HG03159 (cell line): ENCODE results near the gene SUMO2.
"Not testable (repeated sequence)": the region's sequence is repeated elsewhere in the genome, so short reads cannot be mapped to it uniquely, and the experiment has no call there.

Source experiments
- ATAC-seq: cut with Tn5 transposase; IDR thresholded peaks from one replicate; pipeline ENCODE4 v1.9.1; 2021; ENCODE audit warnings: mild to moderate bottlenecking, moderate library complexity; ENCODE audit not compliant: unreplicated experiment

Gene SUMO2

DNA sequence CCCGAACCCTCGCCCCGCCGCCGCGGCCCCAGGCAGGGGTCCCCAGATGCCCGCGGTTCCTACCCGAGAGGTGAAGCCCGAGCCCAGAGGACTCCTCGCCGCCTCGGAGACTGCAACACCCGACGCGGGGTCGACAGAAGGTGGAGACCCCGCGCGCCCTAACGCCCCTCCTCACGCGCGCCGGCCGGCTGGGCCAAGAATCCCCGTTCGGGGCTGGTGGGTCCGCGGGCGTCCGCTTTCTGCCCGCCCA lies 515 bp downstream of the SUMO2 start:
- peak; percentile 21 for ATAC-seq

DNA sequence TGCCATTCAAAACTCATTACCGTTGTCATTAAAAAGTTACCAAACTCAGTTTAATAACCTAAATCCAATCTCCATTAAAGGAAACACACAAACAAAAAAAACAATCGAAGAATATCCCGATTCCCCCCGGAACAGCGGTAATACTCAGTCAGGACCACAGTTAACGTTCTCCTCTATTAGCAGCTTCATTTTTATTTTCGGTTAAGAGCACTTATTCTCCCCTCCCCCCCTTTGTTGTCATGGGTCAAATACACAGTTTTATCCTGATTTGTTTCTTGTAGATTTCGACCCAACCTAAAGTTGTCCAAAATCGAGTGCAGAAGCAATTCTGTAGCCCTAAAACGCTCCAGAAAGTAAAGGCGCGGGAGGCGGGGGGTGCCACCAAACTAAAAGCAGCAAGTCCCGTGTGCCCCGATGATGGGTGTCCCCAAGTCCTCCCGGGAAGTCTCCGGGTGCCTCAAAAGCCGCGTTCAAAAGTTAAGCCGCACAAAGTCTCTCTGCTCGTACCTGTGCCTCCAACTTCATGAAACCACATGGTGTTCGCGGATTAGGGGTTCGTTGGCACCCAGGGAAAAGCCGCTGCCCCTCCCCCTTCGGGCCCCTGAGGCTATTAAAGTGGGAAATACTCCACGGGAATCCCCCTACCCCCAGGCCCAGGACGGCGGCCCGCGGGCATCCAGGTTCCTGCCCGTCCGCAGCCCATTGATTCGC lies 996 bp downstream of the SUMO2 start:
- no peak for ATAC-seq

DNA sequence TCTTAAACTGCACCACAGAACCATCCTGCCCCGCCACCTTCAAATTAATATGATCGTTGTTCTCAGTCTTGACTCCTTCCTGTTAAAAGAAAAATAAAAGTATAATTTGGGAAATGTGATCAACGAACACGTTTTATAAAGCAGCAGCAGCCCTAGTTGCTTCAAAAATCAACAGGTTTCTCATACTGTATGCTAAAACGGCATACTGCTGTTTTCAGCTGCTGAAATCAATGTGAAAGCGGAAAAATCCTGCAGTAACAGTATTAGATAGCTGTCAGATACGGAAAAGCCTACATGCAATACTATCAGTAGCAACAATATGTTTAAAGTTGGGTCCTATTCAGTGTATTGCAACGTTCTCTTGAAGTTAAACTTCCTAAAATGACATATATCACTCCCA lies 1.6 kb downstream of the SUMO2 start:
- ATAC-seq = no peak

DNA sequence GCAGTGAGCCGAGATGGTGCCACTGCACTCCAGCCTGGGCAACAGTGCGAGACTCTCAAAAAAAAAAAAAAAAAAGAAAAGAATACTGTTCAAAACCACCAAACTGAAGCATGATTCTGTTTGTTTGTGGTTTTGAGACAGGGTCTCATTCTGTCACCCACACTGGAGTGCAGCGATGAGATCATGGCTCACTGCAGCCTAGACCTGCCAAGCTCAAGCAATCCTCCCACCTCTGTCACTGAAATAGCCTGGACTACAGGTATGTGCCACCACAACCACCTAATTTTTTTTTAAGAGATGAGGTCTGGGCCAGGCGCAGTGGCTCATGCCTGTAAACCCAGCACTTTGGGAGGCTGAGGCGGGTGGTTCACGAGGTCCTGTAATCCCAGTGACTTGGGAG lies 4.3 kb downstream of the SUMO2 start:
- ATAC-seq = no peak

DNA sequence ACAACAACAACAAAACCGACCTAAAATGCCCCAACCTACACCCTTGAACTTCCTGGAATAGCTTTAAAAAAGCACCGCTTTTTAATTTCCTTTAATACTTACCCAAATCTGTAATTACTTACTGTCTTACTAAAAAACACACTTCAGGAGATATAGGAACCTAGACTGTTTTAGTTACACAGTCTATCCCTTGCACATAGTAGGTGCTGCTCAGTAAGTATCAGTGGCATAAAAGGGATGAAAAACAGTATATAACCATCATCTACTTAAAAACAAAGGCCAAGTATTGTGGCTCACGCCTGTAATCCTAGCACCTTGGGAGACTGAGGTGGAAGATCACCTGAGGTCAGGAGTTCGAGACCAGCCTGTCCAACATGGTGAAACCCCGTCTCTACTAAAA lies 6.1 kb downstream of the SUMO2 start:
- no peak for ATAC-seq

DNA sequence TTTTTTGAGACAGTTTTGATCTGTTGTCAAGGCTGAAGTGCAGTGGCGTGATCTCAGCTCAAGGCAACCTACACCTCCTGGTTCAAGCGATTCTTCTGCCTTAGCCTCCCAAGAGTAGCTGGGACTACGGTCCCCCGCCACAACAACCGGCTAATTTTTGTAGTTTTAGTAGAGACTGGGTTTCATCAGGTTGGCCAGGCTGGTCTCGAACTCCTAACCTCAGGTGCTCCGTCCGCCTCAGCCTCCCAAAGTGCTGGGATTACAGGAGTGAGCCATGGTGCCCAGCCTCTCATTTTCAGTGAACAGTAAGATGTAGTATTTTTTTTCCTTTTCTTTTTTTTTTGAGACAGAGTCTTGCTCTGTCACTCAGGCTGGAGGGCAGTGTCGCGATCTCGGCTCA lies 7.8 kb downstream of the SUMO2 start:
- no peak for ATAC-seq

DNA sequence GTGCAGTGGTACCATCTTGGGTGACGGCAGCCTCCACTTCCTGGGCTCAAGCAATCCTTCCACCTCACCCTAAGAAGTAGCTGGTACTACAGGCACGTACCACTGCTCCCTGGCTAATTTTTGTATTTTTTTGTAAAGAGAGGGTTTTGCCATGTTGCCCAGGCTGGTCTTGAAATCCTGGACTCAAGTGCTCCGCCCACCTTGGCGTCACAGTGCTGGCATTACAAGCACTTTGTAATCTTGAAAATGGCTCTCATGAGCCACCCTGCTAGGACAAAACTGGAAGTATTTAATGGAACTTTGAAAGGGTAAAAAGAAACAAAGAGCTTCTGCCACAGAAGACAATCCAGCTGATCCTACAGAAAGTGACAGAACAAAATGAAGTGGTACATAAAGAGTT lies 9.2 kb downstream of the SUMO2 start:
- no peak for ATAC-seq

DNA sequence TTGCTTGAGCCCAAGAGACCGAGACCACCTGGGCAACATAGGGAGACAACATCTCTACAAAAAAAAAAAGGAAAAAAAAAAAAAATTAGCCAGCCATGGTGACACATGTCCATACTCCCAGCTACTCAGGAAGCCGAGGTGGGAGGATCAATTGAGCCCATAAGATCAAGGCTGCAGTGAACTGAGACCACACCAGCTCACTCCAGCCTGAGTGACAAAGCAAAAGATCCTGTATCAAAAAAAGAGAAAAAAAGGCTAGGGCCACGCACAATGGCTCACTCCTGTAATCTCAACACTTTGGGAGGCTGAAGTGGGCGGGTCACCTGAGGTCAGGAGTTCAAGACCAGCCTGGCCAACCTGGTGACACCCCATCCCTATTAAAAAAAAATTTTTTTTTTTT lies 13.8 kb downstream of the SUMO2 start:
- ATAC-seq = no peak

DNA sequence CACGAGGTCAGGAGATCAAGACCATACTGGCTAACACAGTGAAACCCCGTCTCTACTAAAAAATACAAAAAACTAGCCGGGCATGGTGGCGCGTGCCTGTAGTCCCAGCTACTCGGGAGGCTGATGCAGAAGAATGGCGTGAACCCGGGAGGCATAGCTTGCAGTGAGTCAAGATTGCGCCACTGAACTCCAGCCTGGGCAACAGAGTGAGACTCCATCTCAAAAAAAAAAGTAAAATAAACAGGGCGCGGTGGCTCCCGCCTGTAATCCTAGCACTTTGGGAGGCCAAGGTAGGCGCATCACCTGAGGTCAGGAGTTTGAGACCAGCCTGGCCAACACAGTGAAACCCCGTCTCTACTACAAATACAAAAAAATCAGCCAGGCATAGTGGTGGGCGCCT lies 18.2 kb downstream of the SUMO2 start:
- ATAC-seq = not testable (repeated sequence)

DNA sequence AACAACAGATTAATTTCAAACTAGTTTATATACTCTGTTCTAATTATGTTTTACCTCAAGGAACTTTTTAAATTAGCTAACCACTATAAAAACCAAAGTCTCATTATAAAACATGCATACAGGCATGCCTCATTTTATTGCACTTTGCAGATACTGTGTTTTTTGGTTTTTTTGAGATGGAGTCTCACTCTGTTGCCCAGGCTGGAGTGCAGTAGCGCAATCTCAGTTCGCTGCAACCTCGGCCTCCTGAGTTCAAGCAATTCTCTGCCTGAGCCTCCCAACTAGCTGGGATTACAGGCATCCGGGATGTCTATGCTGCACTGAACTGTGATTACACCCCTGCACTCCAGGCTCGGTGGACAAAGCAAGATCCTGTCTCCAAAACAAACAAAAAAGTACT lies 19.7 kb downstream of the SUMO2 start:
- ATAC-seq = no peak

DNA sequence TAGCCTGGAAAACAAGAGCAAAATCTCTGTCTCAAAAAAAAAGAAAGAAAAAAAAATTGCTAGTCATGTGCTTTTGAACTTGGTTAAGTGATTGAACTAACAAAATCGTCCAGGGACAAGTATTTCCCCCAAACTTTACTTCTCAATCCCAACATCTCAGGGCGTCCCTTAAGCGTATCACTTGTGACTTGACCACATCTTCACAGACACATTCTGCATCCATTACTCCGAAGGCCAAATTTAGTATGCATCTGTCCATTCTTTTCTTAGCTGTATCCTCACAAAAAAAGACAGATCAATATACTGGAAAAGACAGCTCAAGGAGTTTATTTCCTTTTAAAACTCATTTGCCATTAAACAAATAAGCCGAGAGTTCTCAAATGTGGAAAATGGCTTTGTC lies 22.5 kb downstream of the SUMO2 start:
- ATAC-seq = no peak

DNA sequence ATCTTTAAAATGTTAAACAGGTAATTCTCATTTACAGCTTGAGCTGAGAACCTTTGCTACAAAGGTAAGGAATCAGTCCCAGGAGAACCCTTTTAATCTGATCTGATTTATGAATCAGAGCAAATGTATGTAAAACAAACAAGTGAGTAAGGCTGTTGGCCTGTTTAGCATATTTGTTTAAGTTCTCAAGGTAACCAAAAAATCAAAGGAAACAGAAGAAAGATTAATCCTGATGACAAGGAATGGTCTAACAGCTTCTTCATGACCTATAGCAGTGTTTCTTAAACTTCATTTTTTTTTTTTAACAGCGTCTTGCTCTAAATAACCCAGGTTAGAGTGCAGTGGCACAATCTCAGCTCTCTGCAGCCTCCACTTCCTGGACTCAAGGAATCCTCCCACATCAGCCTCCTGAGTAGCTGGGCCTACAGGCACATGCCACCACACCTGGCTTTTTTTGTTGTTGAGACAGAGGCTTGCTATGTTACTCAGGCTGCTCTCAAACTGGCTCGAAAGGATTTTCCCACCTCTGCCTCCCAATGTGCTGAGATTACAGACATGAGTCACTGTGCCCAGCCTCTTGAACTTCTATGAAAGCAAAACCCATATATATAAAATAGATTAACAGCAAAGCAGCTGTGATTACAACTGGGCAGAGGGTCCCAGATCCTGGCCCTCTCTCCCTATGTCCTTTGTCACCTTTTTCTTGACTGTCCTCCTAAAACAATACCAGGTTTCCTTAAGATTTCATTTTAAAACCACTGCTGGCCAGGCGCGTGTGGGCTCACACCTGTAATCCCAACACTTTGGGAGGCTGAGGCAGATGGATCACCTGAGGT lies 23.3 kb downstream of the SUMO2 start:
- no peak for ATAC-seq

DNA sequence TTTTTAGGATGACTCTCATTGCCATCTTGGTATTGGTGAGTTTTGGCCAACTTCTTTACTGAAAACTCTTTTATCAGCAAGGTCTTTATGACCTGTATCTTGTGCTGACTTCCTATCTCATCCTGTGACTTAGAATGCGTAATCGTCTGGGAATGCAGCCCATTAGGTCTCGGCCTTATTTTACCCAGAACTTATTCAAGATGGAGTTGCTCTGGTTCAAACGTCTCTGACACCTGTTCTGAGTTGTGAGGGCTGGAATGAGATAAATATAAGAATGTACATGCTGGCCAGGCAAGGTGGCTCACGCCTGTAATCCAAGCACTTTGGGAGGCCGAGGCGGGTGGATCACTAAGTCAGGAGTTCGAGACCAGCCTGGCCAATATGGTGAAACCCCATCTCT lies 24.3 kb downstream of the SUMO2 start:
- not testable (repeated sequence) for ATAC-seq

DNA sequence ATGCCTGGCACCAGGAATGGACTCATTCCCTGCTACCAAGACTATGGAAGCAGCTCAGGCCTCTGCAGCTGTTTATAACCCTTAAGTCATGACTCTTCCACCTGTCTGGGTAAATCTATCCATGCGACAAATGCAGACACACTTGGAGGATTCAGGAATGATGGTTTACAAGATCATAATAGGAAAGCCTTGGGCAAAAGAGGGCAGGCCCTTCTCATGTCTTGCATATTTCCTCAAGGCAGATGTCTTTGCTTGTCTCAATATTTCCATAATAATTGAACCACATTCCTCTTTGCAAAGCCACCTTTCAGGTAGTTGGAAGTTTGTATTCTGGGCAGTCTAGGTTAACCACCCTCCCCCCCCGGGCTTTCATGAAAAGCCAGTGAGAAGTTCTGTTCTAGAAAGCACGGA lies 27.6 kb downstream of the SUMO2 start:
- ATAC-seq = no peak

DNA sequence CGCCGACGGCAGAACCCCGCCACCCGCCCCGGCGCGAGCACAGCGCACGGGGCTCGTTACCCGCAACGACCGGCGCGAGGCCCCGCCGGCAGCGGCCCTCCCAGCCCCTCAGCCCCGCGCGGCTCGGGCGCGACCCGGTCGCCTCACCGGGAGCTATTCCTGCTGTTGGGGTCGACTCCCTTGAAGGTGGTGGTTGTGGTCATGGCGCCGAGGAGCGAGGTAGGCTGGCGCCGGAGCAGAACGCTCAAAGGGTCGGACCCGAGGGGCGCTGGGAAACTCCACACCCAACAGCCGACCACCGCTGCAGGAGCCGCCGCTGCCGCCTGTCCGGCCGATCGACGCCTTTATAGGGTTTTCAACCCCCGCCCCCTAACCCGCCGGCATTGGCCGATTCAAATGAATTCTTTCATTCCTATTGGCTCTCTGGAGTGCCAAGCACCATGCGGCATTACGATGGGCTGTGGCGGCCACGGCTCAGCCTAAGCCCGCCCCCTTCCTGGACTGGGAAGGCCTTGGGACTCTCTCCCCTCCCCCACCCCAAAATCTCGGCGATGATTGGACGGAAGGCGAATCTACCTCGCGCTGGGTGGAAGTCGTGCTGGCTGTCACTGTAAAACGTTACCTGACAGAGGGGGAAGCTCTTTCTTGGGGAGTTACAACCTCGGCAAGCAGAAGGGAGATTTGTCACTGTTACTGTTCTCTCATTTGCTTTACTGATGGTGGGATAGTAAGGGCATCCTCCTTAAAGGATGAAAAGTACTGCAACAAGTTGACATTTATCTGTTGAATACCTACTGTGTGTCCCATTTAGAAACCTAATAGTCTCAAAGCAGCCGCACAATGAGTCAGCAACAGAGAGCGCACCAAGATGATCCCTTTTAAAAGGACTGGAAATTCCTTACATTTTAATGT lies 28.3 kb downstream of the SUMO2 start, which contains the start of gene JPT1:
Gene JPT1, minus strand, starts transcription at position 318 of the 912 bp plus-strand sequence. Its CDS starts 115 bp downstream, at position 203.
- peak; percentile 94 for ATAC-seq

DNA sequence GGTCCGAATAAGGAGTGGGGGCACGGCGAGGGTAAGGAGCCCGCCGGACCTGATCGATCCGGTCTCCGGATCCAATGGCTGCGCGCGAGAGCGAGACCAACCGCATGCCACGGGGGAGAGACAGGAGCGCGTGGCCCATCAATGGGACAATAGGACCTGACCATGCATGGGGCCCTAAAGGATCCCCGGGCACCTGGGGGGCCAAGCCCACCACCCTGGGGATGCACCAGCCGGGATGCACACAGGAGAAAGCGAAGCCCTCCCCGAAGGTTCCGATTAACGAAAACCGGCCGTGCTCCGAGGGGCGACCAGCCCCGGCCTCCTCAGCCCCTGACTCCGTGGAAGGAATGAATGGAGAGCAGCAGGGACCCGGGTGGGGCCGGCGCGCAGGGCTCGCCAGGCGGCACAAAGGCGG lies 29.0 kb downstream of the SUMO2 start:
- ATAC-seq = peak; percentile 7

DNA sequence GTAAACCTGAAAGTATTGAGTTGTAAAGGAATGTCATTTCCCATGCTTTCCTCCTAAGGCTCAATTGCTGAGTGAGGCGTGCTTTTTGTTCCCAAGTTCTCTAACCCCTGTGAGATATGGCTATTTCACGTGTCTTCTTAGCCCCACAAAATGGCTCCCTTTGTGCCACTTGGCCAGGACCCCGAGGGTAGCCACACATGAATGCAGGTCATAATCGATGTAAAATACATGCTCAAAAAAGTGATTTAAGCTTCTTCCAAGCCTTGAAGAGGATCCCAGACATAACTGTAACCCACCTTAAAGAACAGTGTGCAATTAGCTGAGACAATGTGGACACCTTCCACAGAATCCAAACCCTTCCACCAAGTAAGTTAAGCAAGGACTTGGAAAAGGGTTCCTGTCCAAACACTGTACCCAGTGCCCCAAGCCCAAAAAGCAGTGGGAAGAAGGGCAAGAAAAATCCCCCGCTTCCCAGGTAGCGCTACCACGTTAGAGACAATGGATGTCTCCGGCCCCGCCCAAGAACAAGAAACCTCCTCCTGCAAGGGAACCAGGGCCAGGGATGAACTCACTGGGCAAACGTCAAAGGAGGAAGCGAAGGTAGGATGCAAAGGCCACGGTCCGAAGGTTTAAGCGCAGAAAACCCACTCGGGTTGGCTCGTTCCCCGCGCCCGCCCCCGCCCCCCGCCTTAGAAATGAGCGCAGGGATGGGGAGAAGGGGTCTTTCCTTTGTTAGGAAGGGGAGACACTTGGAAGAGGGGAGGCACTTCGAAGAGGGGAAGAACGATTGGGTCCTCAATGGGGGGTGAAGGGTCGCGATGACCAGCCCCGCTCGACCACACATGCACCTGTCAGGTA lies 29.6 kb downstream of the SUMO2 start:
- ATAC-seq = no peak

DNA sequence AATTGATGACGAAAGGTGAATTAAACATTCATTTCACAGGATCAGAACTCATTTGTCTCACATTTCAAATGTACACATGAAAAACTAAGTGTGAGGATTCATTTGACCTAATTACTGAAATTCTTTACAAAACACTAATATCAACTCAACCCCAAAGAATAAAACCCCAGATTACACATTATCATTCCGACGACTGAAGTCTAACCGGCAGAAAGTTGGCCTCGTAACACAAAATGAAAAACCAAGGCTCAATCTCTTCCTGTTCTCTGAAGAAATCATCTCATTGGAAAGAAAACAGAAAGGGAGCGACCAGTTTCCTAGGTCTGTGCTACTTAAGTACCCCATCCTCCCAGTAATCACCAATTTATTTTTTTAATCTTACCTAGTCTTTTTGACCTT lies 30.2 kb downstream of the SUMO2 start:
- no peak for ATAC-seq

DNA sequence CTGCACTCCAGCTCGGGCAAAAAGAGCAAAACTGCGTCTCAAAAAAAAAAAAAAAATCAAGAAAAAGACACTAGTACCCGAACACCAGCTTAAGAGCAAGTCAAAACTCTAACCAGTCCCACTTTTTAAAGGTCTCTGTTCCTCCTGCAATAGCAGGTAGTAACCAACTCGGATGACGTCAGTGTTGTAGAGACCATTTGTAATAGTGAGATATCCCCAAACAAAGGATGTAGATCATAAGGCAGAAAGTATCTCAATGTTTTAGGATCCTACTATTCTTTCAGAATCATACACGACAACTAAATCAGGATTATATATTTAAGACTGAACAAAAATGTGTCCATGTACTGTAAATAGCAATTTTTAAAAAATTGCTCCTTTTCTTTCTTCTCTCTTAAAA lies 30.8 kb downstream of the SUMO2 start:
- ATAC-seq = no peak

DNA sequence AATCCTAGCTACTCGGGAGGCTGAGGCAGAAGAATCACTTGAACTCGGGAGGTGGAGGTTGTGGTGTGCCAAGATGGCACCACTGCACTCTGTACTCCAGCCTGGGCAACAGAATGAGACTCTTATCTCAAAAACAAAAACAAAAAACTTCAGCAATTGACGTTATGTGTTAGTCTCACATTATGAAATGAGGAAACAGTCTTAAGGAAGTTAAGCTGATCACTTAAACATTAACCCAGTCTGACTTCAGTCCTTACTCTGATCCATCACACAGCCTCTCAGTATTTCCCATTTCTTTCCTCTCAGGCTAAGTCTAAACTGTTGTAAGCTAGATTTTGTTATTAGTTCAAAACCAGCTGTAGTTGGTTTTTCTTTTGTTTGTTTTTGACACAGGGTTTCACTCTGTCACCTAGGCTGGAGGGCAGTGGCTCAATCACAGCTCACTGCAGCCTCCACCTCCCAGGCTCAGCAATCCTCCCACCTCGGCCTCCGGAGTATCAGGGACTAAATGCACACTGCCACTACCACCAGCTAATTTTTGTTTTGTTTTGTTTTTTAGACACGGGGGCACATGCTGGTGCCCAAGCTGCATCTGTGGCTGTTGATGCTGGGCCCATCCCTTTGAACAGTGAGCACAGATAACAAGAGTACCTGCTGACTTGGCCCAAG lies 34.7 kb downstream of the SUMO2 start:
- ATAC-seq = no peak
